ENCODE results near the gene LAMB2. TPM values are rescaled to one million over a fixed set of nuclear protein-coding genes. Genes with fewer than 3 reads are reported as not detected.

LAMB2 gene
- total and polyA plus RNA-seq, 2 of the 8 experiments (the other 6 are each of a cell fraction or from before 2014, with no cell fraction given): 112 to 153 TPM

GRCh38 chr3:49124203-49124602, 8.6 kb downstream of the LAMB2 start:
- Histone ChIP-seq H4K5ac (ENCODE audit: insufficient read length, low read depth, low read length) (no peak overlapping the region), H2BK20ac (ENCODE audit: low read length) (no peak overlapping the region), H3K56ac (replicated peaks; ENCODE audit: insufficient read length, low read depth, low read length) (no peak overlapping the region), H2BK15ac (ENCODE audit: low read length) (no peak overlapping the region), H3K27ac (ENCODE audit: low read depth, low read length) (no peak overlapping the region), H3K9me3 (ENCODE audit: insufficient read depth in 2 of 2, low read depth in 1 of 2, low read length in 1 of 2) (no peaks in the 10 kb centered on the region), H3K79me2 (ENCODE audit: control insufficient read depth in 1 of 2, insufficient read depth in 2 of 2, low read length in 2 of 2) (peaks cover 0 to 10% of the 10 kb centered on the region in 2 experiments; a peak in 2 of 4 replicates), H3K27me3 (replicated peaks in 1 of 4; ENCODE audit: control insufficient read depth in 3 of 4, extremely low read depth in 1 of 4, insufficient read depth in 3 of 4, low read length in 3 of 4) (no peaks in the 10 kb centered on the region), H2AFZ (ENCODE audit: low read length) (no peak overlapping the region), H3K23ac (ENCODE audit: insufficient read length) (no peak overlapping the region), H3K14ac (ENCODE audit: insufficient read length) (no peak overlapping the region), H3K36me3 (ENCODE audit: control insufficient read depth in 2 of 4, insufficient read depth in 4 of 4, low read length in 3 of 4) (peaks cover 3 to 25% (median 12%) of the 10 kb centered on the region in 4 experiments; a peak in 7 of 8 replicates), H3K79me1 (ENCODE audit: low read depth, low read length) (peaks cover 9% of the 10 kb centered on the region), H3K18ac (ENCODE audit: extremely low read depth, low read length) (no peak overlapping the region), H2AK5ac (ENCODE audit: low read depth, low read length) (no peak overlapping the region), H2BK5ac (ENCODE audit: low read depth, low read length) (no peak overlapping the region), H3K4ac (replicated peaks; ENCODE audit: insufficient read length, low read depth, low read length) (no peak overlapping the region), H3K4me1 (replicated peaks in 1 of 4; ENCODE audit: control insufficient read depth in 3 of 4, insufficient read depth in 4 of 4, low read length in 3 of 4) (peaks cover 0 to 11% (median 6%) of the 10 kb centered on the region in 4 experiments; a peak in 5 of 7 replicates), H3K9ac (replicated peaks in 1 of 4; ENCODE audit: extremely low read depth in 1 of 4, low read depth in 3 of 4, low read length in 3 of 4) (no peak overlapping the region), H3K4me3 (ENCODE audit: extremely low read depth in 1 of 4, insufficient read depth in 2 of 4, low read depth in 3 of 4, low read length in 4 of 4) (no peak overlapping the region), H2BK12ac (ENCODE audit: low read depth, low read length) (no peak overlapping the region), H4K91ac (replicated peaks; ENCODE audit: insufficient read length, low read length) (no peak overlapping the region), H4K20me1 (replicated peaks in 1 of 2; ENCODE audit: control insufficient read depth in 1 of 2, insufficient read depth in 2 of 2, low read length in 2 of 2) (peaks cover 0 to 2% of the 10 kb centered on the region in 2 experiments), H2BK120ac (replicated peaks; ENCODE audit: low read depth, low read length) (no peak overlapping the region), H4K8ac (ENCODE audit: extremely low read depth, insufficient read depth, low read length) (no peak overlapping the region), H3K23me2 (ENCODE audit: low read depth, low read length) (peaks cover 5% of the 10 kb centered on the region), H3K4me2 (ENCODE audit: insufficient read depth in 1 of 2, low read depth in 2 of 2, low read length in 2 of 2) (no peak overlapping the region)
- ChIA-PET POLR2A (ENCODE audit: partially characterized antibody) (interaction anchor here (1.2 to 25.5 kb wide), 3 partner anchors 9 to 103 kb away, joined by 3 to 508 read pairs (median 4); partner anchors contain the start of genes NDUFAF3, QARS1 and QRICH1), CTCF (ENCODE audit: partially characterized antibody) (interaction anchor here (1.9 kb wide), 1 partner anchor 35 kb away, joined by 8 read pairs; no protein-coding TSS in a partner anchor)
- 98% methylated on average over 7 of the region's 7 CpGs; no CpG with 5 or more reads in 1 of the 2 experiments for WGBS, 2 experiments (ENCODE audit: extremely low coverage in 1 of 2, insufficient coverage in 1 of 2, insufficient read length in 1 of 2, insufficient replicate concordance in 2 of 2, low coverage in 1 of 2, low lambda C conversion rate in 2 of 2, missing lambda C conversion rate in 1 of 2)
- FAIRE-seq (no peak), DNase-seq (ENCODE audit: low read depth in 1 of 2, low spot score in 2 of 2) (no peak)
- TF ChIP-seq POLR2AphosphoS5 (IDR thresholded peaks at IDR 0.05; ENCODE audit: low read depth, low read length) (no peak), SAP30 (IDR thresholded peaks at IDR 0.05; ENCODE audit: insufficient read depth, insufficient replicate concordance, low read length) (no peak), CHD1 (IDR thresholded peaks at IDR 0.05; ENCODE audit: low read depth, low read length) (no peak), JUN (IDR thresholded peaks at IDR 0.05; ENCODE audit: low read depth, low read length) (no peak), HDAC2 (IDR thresholded peaks at IDR 0.05; ENCODE audit: borderline replicate concordance in 1 of 2, low read depth in 2 of 2, low read length in 2 of 2) (no peak), RFX5 (IDR thresholded peaks at IDR 0.05; ENCODE audit: borderline replicate concordance, low read depth, low read length) (no peak), TEAD4 (IDR thresholded peaks at IDR 0.05; ENCODE audit: low read depth, low read length) (no peak), SRF (IDR thresholded peaks at IDR 0.05; ENCODE audit: low read depth, low read length) (no peak)
